Stimulated activated CD4-positive, alpha-beta T cell treated with anti-CD3 and anti-CD28 coated beads, Interleukin-12 subunit alpha, Interleukin-12 subunit beta, amount 100 ng/mL, for 24 hours (primary cell): ENCODE results near the gene FILIP1L.

Experiments used
- DNase-seq, 2 experiments: peaks; one replicate each; pipeline ENCODE4 v3.0.0-alpha.2; 2020; ENCODE audit warnings: low read depth in 2 of 2

The FILIP1L gene

GRCh38 chr3:99974989-99975388, 139.3 kb downstream of the FILIP1L start:
- DNase-seq, result no peak

GRCh38 chr3:99972380-99973104, 141.8 kb downstream of the FILIP1L start:
- no peak for DNase-seq

GRCh38 chr3:99971761-99972160, 142.5 kb downstream of the FILIP1L start:
- DNase-seq, result no peak

- no peak for DNase-seq
Measured at GRCh38 chr3:99970198-99970597, 144.1 kb downstream of the FILIP1L start.

GRCh38 chr3:99969136-99969535, 145.2 kb downstream of the FILIP1L start:
- DNase-seq, result no peak

- DNase-seq, result no peak
Measured at GRCh38 chr3:99967796-99968195, 146.5 kb downstream of the FILIP1L start.

- no peak for DNase-seq
Measured at GRCh38 chr3:99966662-99967416, 147.5 kb downstream of the FILIP1L start.

- DNase-seq, result no peak
Measured at GRCh38 chr3:99965681-99966408, 148.5 kb downstream of the FILIP1L start.

- DNase-seq, result no peak
Measured at GRCh38 chr3:99965077-99965476, 149.2 kb downstream of the FILIP1L start.

GRCh38 chr3:99962703-99963102, 151.6 kb downstream of the FILIP1L start:
- no peak for DNase-seq

GRCh38 chr3:99961756-99962515, 152.4 kb downstream of the FILIP1L start:
- no peak for DNase-seq

- DNase-seq, result no peak
Measured at GRCh38 chr3:99960941-99961340, 153.4 kb downstream of the FILIP1L start.

GRCh38 chr3:99960123-99960878, 154.0 kb downstream of the FILIP1L start:
- DNase-seq, result no peak

GRCh38 chr3:99958222-99958912, 155.9 kb downstream of the FILIP1L start:
- DNase-seq, result no peak

GRCh38 chr3:99957151-99957796, 157.0 kb downstream of the FILIP1L start:
- no peak for DNase-seq

GRCh38 chr3:99955773-99956562, 158.3 kb downstream of the FILIP1L start:
- no peak for DNase-seq

GRCh38 chr3:99954914-99955644, 159.2 kb downstream of the FILIP1L start:
- DNase-seq, result no peak

GRCh38 chr3:99953596-99953995, 160.7 kb downstream of the FILIP1L start:
- no peak for DNase-seq
